ENCODE results near the gene PDCD10. TPM values are rescaled to one million over a fixed set of nuclear protein-coding genes. Genes with fewer than 3 reads are reported as not detected.
A peak's percentile ranks its signal among the peaks of the same experiment; 100 is the strongest.

Gene PDCD10
- total and polyA plus RNA-seq, 2 donors (not counting 1 experiment from before 2014, with no cell fraction given), result 25.7 to 58.0 TPM

DNA sequence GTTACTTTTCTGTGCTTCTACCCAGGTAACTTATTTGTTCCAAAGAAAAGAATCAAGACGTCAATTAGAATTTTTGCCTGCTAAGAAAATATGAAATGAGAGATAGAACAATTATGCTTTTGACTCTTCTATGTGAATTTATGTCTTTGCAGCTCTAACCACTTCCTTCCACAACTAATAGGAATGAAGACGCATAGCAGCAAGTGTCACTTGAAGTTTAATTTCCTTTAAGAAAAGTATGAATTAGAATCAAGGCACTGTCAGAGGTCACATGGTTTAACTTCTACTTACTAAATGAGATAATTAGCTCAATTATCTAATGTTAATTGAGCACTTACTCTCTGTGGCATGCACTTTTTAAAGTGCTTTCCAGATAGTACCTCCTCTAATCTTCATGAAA lies 84.2 kb downstream of the PDCD10 start:
- intact Hi-C loops (cut with micrococcal nuclease), result no loop called here
- Histone ChIP-seq H3K4me3 (ENCODE audit: control extremely low read depth in 1 of 5, extremely low read depth in 1 of 5, insufficient read depth in 1 of 5, low read depth in 2 of 5, low read length in 4 of 5) (no peak overlapping the region), H3K9ac (ENCODE audit: low read length) (peak overlapping the region; percentile 9), H4K20me1 (ENCODE audit: control insufficient read depth, insufficient read depth, low read length, poor library complexity, severe bottlenecking) (no peaks in the 10 kb centered on the region), H3K4me1 (ENCODE audit: control insufficient read depth in 2 of 2, insufficient read depth in 2 of 2, low read length in 2 of 2) (peaks cover 9 to 22% of the 10 kb centered on the region in 2 donors), H3K9me3 (ENCODE audit: control extremely low read depth in 1 of 3, control insufficient read depth in 2 of 3, insufficient read depth in 1 of 3, low read length in 2 of 3) (peaks cover 0 to 4% (median 0%) of the 10 kb centered on the region in 3 donors), H2AFZ (ENCODE audit: insufficient read depth, low read depth, low read length, poor library complexity, severe bottlenecking) (peak overlapping the region; percentile 41), H3K27ac (ENCODE audit: low read length in 2 of 2) (no peak overlapping the region), H3K4me2 (replicated peaks; ENCODE audit: low read depth, low read length, poor library complexity, severe bottlenecking) (peak overlapping the region; percentile 29), H3K36me3 (replicated peaks in 1 of 2; ENCODE audit: control extremely low read depth in 1 of 2, control insufficient read depth in 1 of 2, extremely low read depth in 1 of 2, insufficient read depth in 2 of 2, low read length in 1 of 2) (no peaks in the 10 kb centered on the region), H3K79me2 (ENCODE audit: control insufficient read depth, insufficient read depth, low read length) (no peaks in the 10 kb centered on the region), H3K27me3 (replicated peaks in 1 of 4; ENCODE audit: control extremely low read depth in 1 of 4, control insufficient read depth in 3 of 4, insufficient read depth in 4 of 4, low read length in 3 of 4) (no peaks in the 10 kb centered on the region)
- Mint-ChIP-seq H3K27ac (no peak overlapping the region), H3K4me1 (peaks cover 26% of the 10 kb centered on the region), H3K9me3 (ENCODE audit: insufficient read depth) (peaks cover 4% of the 10 kb centered on the region), H3K4me3 (no peak overlapping the region), H3K27me3 (no peaks in the 10 kb centered on the region)
- ChIA-PET CTCF (interaction anchor here (1.6 kb wide), 1 partner anchor 35 kb away, joined by 8 read pairs; no protein-coding TSS in a partner anchor), POLR2A (no interaction called here)
- TF ChIP-seq, protein P1, sequence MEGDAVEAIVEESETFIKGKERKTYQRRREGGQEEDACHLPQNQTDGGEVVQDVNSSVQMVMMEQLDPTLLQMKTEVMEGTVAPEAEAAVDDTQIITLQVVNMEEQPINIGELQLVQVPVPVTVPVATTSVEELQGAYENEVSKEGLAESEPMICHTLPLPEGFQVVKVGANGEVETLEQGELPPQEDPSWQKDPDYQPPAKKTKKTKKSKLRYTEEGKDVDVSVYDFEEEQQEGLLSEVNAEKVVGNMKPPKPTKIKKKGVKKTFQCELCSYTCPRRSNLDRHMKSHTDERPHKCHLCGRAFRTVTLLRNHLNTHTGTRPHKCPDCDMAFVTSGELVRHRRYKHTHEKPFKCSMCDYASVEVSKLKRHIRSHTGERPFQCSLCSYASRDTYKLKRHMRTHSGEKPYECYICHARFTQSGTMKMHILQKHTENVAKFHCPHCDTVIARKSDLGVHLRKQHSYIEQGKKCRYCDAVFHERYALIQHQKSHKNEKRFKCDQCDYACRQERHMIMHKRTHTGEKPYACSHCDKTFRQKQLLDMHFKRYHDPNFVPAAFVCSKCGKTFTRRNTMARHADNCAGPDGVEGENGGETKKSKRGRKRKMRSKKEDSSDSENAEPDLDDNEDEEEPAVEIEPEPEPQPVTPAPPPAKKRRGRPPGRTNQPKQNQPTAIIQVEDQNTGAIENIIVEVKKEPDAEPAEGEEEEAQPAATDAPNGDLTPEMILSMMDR (IDR thresholded peaks at IDR 0.05), result no peak
- no peak for TF ChIP-seq EZH2 (IDR thresholded peaks at IDR 0.05; ENCODE audit: borderline replicate concordance, insufficient read depth, low read depth, low read length, poor library complexity, severe bottlenecking)
- ATAC-seq (ENCODE audit: low read depth) (no peak), DNase-seq (no peak)
- no CpG with 5 or more reads among the region's 2 CpGs for WGBS (ENCODE audit: insufficient coverage)

DNA sequence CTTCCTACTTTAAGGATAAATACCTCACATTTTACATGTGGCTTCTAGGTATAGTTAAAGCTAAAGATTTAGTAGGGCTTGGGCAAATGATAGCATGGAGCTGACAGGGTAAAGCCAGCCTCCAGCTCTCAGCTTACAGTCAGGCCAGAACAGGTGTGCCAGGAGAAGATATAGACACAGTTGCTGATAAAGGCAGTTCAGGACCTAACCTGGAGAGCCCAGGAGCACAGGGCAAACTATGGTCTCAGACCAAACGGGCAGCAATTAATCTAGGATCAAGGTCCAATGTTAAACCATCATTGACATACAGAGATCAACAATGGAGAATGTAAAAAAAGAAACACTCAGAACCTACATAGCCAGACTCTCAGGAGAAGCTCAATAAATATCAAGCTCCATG lies 84.9 kb downstream of the PDCD10 start:
- 89% methylated on average over 1 of the region's 1 CpG for WGBS (ENCODE audit: insufficient coverage)
- DNase-seq (no peak), ATAC-seq (ENCODE audit: low read depth) (no peak)
- H3K9me3 ChIP-seq (ENCODE audit: control extremely low read depth in 1 of 3, control insufficient read depth in 2 of 3, insufficient read depth in 1 of 3, low read length in 2 of 3), result peaks cover 0 to 8% (median 4%) of the 10 kb centered on the region in 3 donors
- H3K27me3 ChIP-seq (replicated peaks in 1 of 4; ENCODE audit: control extremely low read depth in 1 of 4, control insufficient read depth in 3 of 4, insufficient read depth in 4 of 4, low read length in 3 of 4), result no peaks in the 10 kb centered on the region
- ChIA-PET CTCF (interaction anchor here (1.6 kb wide), 1 partner anchor 35 kb away, joined by 8 read pairs; no protein-coding TSS in a partner anchor), POLR2A (no interaction called here)
- H3K9ac ChIP-seq (ENCODE audit: low read length), result no peak overlapping the region
- no peak overlapping the region for H2AFZ ChIP-seq (ENCODE audit: insufficient read depth, low read depth, low read length, poor library complexity, severe bottlenecking)
- Mint-ChIP-seq H3K9me3 (ENCODE audit: insufficient read depth) (peaks cover 4% of the 10 kb centered on the region), H3K4me1 (peaks cover 26% of the 10 kb centered on the region), H3K4me3 (no peak overlapping the region), H3K27ac (no peak overlapping the region), H3K27me3 (no peaks in the 10 kb centered on the region)
- no peaks in the 10 kb centered on the region for H3K36me3 ChIP-seq (replicated peaks in 1 of 2; ENCODE audit: control extremely low read depth in 1 of 2, control insufficient read depth in 1 of 2, extremely low read depth in 1 of 2, insufficient read depth in 2 of 2, low read length in 1 of 2)
- intact Hi-C loops (cut with micrococcal nuclease), result no loop called here
- no peak overlapping the region for H3K27ac ChIP-seq (ENCODE audit: low read length in 2 of 2)
- peaks cover 9 to 22% of the 10 kb centered on the region in 2 donors for H3K4me1 ChIP-seq (ENCODE audit: control insufficient read depth in 2 of 2, insufficient read depth in 2 of 2, low read length in 2 of 2)
- H4K20me1 ChIP-seq (ENCODE audit: control insufficient read depth, insufficient read depth, low read length, poor library complexity, severe bottlenecking), result no peaks in the 10 kb centered on the region
- H3K4me3 ChIP-seq (ENCODE audit: control extremely low read depth in 1 of 5, extremely low read depth in 1 of 5, insufficient read depth in 1 of 5, low read depth in 2 of 5, low read length in 4 of 5), result no peak overlapping the region
- TF ChIP-seq, protein P1 (IDR thresholded peaks at IDR 0.05), result no peak
- TF ChIP-seq EZH2 (IDR thresholded peaks at IDR 0.05; ENCODE audit: borderline replicate concordance, insufficient read depth, low read depth, low read length, poor library complexity, severe bottlenecking), result no peak
- H3K79me2 ChIP-seq (ENCODE audit: control insufficient read depth, insufficient read depth, low read length), result no peaks in the 10 kb centered on the region
- no peak overlapping the region for H3K4me2 ChIP-seq (replicated peaks; ENCODE audit: low read depth, low read length, poor library complexity, severe bottlenecking)
